IPS-NIHi11 (cell line): Measurements from ENCODE around the gene SEMA5A.

Experiments
- DNase-seq: peaks from one replicate; pipeline ENCODE4 v3.0.0; 2012; ENCODE audit warnings: mixed read lengths, low spot score

The SEMA5A gene

DNA sequence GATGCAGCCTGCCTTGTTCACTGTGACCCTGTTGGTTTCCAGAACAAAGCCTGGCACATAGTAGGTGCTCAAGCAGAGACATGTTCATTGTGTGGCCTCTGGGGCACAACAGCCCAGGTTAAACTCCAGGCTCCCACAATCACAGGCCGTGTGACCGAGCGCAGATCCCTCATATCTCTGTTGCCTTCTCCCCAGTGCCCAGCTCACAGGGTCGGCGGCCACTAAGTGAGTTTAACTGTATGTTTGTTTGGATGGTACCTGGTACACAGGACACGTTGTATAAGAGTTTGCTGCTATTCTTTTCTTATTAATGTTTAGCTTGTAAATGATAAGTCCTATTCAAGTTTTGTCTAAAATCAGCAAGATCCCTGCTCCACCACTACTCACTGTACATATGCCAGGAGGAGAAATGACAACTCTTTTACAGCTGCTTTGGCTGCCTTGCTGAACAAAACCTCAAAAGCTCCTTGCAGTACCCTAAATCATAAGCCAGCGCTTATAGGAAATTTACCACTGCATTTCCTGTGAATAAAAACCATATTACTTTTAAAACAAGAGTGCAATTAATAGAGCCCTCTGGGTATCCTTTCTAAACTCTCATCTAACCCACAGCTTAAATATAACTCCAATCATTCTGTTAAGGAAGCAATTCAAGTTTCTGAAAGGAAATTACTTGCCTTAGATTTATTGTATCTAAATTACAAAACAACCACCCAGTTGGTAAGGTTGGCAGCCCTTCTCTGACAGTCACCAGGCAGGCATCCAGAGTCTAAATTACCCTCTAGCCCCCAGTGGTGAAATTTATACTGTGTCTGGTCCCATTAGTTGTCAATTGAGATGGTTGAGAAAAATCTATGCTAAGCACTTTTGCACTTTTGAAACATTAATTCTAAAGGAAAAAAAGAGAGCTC is 379.4 kb downstream of the SEMA5A start:
- DNase-seq: no peak

DNA sequence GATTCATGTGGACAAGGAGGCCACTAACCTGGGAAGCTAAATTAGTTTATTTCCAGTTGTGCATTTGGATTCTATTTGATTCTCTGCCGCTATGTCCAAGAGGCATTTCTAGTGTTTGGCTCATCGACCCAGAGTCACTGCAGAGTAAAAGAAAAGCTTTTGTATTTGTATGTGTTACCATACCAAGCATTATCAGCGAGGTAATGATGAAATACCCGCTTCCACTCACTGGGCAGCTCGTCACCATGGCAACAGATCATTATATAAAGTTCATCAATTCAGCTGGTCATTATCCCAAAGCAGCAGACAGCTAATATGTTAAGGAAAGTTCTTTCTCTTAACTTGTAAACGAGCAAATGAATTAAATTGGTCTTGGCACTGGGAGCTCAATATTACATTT is 380.3 kb downstream of the SEMA5A start:
- no peak for DNase-seq

DNA sequence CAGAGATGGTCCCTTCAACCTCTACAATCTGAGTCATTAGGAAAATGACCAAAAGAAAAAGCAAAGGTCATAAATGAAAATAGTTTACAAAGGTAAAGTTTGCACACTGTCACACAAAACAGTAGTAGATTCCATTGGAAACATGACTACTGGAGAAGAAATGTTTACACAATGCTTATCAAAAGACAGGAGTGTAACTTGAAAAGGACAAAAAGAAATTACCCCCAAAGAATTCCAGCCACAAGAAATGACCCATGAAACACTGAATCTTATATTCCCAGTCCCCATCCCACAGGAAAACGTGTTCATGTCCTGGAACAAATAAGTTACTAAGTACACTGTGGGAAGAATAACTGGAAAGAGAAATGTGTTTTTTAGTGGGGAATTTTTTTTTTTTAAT is 385.1 kb downstream of the SEMA5A start:
- DNase-seq: no peak

DNA sequence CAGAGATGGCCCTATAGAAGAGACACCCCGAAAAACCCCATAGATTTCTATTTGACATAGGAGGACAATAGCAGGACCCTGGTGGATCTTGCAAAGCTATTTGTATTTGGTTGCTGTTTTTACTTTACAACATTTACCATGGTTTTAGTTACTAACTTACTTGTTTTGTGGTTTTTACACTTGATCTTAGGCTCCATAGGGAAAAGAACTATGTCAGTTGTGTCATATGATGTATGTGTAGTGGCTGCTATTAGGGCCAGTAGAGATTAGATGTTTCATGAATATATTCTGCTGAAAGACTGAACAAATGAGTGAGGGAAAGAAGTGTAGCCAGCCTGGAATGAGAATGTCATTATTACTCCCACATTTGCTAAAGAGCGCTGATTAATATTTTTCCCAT is 388.1 kb downstream of the SEMA5A start:
- DNase-seq: no peak

DNA sequence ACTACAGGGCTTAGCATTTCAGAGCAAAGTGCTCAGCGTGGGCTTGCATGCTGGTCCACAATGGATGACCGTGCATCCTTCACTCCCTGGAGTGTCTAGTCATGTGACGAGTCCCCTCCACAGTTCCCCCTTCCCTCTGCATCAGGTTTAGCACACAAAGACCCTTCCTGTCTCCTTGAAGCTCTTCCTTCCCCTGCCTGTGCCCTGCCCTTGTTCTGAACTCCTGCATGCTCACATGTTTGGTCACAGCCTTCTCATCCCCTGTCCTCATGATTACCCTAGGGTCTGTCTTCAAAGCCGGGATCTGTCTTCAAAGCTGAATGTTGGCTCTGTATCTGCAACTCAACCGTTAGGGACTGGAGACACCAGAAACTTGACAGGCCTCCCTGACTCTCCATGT is 388.9 kb downstream of the SEMA5A start:
- no peak for DNase-seq

DNA sequence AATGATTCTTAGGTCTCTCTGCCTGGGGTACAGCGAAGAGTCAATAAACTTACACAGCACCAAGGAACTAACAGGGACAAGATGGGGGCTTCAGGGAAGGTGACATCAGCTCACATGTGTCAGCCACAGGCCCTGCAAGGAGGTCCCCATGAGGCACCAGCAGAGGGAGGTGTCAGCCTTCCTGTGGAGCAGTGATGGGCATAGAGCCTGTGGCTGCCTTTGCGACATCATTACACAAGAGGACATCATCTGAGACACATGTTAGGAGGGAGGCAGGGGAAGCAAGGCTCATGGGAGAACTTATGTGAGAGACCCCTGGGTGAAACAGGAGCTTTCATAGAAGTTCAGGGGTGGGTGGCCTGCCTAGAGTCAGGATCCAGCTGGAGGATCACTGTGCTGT is 389.6 kb downstream of the SEMA5A start:
- peak; percentile 29 for DNase-seq

DNA sequence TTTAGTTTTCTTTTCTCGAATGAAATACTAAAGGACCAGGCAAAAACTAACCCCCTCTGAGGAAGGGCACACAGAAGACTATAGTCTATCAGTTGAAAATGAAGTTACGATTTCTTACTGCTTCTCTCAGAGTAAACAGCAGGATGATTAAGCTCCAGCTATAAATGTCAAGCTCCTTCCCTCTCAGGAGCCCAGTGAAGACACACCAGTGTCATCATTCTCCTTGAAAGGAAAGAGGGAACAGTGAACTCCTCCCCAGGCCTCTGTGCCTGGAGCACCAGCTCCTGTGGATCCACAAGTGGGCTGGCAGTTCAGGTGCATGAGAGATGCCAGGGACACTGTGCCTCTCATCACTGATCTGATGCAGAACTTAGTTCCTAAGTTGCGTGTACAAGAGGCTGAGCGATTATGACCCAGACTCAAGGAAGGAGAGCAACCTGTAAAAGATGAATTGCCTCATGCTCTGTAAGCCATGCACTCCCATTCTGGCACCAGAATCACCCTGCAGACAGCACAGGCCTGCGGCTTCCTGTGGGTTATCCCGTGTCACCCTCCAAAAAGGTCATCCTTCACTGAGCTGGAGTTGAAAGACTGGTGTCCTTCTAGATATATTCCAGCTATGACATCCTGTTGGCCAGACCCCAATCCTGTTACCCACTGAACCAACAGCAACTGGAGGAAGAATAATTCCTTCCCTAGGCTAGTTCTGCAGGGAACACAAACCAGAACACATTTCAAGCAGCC is 394.0 kb downstream of the SEMA5A start:
- no peak for DNase-seq

DNA sequence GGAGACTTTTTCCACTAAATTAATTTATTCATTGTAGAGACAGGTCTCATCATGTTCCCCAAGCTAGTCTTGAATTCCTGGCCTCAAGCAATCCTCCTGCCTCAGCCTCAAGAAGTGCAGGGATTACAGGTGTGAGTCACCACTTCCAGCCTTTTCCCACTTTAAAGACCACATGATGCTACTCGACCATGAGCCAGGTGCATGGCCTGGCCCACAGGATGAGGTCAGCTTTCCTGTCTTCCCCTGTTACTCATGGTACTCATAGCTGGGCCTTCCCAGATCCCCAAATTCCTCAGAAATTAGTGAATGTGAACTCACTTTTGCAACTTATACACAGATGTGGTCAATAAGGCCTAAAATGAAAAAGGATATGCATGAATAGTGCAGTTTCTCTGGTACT is 395.9 kb downstream of the SEMA5A start:
- DNase-seq: no peak

DNA sequence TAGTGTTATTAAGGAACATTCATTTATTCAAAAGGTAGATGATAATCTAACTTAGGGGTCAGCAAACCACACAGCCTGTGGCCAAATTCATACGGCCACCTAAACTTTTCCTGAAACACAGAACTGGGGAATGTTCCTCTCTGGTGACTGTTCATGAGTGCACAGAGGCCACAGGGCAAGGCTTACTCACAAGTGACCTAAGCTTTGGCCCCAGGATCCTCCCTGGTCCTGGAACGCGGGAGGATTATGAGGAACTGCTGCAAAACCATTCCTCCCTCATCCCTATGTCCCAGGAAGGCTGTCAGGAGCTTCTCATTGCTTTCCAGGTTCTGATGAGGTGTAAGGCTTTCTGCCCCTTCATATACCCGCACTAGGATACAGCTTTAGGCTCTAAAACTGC is 397.6 kb downstream of the SEMA5A start:
- no peak for DNase-seq

DNA sequence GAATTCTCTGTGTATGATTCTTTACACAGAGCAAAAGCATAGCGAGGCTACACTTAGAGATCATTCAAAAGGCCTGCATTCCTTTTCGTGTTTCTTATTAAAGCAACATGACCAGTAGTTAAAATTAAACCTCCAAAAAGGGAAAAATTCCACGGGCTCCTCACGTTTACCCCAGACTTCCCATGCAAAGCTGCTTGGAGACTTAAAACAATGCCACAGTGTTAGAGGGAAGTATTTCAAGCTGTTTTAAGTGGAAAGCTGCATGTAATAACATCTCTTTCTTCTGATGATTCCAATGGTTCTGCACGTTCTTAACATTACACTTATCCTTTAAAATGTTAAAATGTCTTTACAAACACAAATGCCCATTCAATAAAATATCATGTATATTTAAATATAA is 405.2 kb downstream of the SEMA5A start:
- no peak for DNase-seq

DNA sequence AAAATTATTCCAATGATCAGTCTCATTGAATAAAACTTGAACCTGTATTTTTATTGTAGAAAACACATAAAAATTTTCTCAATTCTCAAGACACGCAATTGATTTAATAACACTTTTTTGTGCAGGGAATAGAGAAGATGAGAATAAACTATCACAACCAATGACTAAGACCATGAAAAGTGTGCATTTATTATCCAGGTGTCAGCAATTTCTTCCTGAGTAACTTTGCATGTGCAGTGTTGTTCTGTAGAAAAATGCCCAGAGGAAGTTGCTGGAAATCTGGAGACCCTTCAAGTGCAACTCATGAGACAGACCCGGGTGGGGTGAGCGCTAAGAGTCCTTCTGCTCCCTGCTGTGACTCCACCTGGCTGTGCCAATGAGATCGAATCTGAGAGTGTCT is 405.7 kb downstream of the SEMA5A start:
- DNase-seq: no peak

DNA sequence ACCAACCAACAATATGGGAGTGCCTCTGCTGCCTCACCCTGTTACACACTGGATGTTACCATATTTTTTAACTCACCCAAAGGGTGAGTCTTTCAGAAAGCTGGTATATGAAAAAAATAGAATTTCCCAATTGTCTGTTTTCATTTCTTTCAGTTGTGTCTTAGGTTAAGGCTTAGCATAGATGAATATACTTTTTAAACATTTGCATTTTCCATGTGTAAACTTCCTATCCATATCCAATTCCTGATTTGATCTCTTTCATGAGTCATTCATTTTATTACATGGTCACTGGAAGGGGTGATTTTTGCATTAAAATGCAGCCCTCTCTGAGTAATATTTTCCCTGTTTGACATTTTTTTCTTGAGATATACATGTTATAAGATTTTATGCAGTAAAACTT is 406.5 kb downstream of the SEMA5A start:
- no peak for DNase-seq

DNA sequence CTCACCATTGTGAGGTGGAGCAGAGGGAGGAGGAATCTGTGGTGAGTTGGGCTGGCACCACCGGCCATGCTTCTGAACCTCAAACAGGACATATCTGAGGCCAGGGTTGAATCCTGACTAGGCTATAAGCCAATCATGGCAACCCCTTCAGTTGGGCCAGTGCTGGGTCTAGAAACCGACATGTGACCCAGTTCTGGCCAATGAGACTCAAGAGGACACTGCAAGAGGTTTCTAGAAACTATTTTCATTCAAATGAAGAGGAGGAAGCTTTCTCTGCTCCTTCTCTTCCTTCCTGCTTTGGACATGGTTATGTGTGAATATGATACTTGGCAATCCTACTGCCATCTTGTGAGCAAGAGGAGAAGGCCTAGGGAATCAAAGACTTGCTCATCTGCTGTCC is 417.7 kb downstream of the SEMA5A start:
- no peak for DNase-seq

DNA sequence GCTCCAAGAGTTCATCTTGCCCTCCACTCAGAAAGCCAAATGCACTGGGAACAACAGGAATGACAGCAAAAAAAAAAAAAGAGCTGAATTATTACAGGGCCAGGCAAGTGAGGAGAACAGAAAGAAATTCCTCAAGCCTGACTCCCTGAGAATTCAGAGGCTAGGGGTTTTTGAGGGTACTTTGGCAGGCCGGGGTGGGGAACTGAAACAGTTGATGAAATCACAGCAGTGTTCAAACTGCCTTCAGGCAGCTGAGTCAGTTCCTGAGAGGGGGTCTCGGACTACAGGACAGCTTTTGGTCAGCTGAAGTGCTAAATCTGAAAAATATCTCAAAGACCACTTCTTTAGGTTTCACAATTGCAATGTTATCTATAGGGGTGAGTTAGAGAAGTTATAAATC is 419.4 kb downstream of the SEMA5A start:
- DNase-seq: no peak

DNA sequence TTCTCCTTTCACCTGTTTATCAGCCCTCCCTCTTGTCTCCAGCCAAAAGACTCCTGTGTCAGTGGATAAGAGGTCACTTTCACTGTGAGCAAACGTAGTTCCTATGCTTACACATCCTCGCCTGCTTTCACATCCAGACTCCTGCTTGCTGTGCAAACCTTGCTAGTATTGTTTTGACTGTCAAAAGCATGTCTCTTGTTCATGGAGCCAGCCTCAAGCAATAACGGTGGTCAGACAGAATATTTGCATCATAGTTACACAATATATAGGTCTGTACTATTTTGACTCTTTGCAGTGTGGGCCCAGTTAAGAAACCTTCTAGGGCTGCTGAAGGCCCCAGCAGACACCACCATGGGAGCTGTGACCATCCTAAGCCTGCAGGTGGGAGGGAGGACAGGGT is 420.0 kb downstream of the SEMA5A start:
- no peak for DNase-seq

DNA sequence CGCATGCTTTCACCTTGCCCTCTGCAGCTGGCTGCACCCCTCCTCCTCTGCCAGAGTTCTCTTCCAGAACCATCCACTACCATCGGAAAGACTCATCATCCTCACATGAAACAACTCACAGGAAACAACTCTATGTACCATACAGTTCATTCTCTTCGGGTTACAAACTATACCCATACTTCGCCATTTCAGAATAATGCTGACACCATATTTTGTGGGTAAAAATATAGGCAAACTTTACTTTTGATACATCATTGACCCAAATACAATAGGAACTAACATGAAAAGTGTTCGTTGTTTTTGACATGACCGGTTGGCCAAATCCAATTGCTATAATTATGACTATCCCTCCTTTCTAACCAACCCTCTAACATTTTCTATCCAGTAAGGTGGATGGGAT is 421.0 kb downstream of the SEMA5A start:
- no peak for DNase-seq

DNA sequence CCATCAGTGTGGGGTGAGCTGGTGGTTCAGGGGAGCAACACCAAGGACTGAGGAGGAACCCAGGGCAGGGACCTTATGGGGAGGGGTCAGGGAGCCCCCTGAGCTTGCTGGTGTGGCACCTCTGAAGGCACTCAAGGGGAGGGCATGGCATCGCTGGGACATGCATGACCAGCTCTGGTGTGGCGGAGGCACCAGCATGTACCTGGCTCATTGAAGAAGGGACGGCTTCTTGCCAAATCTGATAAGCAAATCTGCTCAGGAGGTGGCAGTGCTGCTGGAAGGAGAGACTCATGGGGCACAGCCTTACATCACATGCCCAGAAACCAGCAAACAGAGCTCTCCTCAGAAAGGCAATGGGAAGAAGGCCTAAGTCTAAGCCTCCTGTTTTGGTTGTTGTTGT is 421.8 kb downstream of the SEMA5A start:
- DNase-seq: no peak

DNA sequence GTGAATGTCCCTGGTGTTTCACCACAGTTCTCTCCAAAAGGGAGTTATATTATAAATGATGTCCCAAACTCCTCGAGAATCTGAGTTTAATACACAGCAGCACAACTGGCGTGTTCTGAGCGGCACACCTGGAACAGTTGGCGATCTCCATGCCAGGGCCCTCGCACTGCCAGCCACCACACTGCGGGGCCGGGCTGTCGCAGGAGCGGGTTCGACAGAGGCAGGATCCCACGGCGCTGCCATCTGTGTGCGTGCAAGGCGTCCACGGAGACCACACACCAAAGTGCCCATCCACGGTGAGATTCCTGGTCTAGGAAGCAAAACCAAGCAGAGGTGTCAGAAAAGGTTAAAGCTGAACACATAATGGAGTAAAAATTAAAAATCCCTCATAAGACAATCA is 423.3 kb downstream of the SEMA5A start:
- DNase-seq: no peak

DNA sequence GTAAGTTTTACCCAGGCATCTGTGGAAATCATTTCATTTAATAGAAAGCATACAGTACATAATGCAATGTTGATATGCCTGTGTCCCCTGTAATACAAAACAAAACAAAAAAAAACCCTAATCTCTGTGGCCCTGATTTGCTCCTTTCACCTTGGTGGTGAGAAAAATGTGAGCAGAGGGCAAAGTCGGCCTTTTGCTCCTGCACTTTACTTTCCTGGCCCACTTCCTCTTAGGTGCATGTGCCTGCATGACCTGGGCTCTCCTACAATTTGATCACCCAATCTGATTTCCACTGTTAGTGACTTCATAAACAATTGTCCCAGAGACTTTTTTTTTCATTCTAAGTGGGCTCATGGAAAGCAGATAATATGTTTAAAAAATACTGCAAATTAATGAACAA is 424.3 kb downstream of the SEMA5A start:
- no peak for DNase-seq

DNA sequence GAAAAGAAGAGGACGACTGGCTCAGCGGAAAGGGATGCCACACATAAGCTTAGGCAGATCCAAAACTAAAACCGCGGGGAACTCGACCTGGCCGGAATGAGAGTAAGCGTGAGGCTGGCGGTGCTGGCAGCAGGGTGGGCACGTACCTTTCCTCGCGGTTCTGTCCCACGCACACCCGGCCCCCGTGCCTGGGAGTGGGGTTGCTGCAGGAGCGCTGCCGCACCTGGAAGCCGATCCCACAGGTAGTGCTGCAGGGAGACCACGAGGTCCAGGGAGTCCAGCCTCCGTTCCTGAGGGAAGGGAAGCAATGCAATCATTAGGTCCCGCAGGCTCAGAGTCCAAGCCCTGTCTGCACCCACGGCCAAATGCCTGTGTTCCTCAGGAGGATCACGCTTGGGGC is 427.0 kb downstream of the SEMA5A start:
- no peak for DNase-seq

DNA sequence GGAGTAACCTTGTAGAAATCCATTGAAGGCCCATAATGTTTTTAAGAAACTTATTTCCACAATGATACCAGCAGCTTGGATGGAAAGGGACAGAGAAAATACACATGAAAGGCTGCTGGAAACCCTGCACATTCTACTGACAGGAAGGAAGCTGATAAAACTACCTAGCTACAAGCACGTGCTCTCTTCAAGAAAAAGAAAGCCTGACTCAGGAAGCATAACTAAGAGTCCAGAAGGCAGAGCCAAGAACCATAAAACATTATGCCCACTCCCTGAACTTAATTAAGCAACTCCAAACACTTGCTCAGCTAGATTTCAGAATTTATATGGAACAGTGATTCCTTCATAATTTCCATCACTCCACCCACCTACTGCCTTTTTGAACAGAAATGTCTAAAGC is 430.8 kb downstream of the SEMA5A start:
- no peak for DNase-seq

DNA sequence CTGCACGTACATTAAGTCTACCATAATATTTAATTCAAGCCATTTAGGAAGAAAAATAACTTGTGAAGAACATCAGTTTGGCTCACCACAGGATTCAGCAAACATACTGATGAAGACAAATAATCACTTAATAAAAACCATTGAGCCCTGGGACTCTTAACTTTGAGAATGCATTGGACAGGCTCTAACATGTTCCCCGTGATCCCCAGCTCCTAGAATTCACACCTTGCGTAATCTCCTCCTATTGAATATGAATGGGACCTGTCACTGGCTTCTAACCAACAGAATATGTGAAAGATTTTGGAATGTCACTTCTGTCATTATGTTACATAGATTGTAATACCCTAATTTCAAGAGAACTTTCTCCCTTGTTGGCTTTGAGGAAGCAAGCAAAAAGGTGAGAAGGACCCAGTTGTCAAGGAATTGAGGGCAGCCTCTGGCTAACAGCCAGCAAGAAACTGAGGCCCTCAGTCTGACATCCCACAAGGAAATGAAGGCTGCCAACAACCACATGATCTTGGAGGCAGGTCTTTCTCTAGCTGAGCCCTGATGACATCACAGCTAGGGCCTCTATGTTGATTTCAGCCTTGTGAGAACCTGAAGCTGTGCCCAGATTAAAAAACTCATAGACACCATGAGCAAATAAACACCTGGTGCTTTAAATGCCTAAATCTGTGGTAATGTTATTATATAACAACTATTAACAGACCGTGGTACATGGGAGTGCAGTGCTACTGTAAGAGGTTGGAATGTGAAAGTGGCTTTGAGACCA is 433.2 kb downstream of the SEMA5A start:
- no peak for DNase-seq

DNA sequence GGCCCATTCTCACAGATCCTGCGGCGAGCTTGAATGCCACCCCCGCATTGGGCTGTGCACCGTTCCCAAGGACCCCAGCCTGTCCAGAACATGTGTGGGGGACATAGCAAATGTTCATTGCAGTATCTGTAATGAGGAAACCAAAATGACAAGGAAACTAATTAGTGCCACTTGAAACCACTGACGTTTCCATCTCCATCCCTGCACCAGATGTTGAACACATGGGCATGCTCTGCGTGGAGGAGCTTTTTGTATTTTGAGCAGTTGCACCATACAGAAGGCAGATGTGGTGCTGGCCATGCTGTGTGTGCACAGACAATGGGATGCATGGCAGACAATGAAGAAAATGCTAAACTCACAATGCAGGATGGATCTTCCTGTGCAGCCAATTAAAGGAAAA is 437.7 kb downstream of the SEMA5A start:
- DNase-seq: no peak
